Breast epithelium (tissue), 3 donors: ENCODE results near the gene COMP.

Experiments
- CTCF ChIP-seq, 3 donors: fragments of 450-650 bp; IDR thresholded peaks; one replicate each; pipeline ENCODE4 v1.5.1; 2016 to 2017; ENCODE audit warnings: antibody characterized with exemption in 3 of 3, mild to moderate bottlenecking in 3 of 3, moderate library complexity in 3 of 3
- POLR2A ChIP-seq: fragments of 450-650 bp; IDR thresholded peaks from one replicate; pipeline ENCODE4 v1.6.1; 2016; ENCODE audit warnings: antibody characterized with exemption, mild to moderate bottlenecking, moderate library complexity
- POLR2AphosphoS5 ChIP-seq, 3 donors: sonication (generic); formaldehyde crosslinking; IDR thresholded peaks; one replicate each; pipeline ENCODE4 v1.6.1; 2017; ENCODE audit warnings: antibody characterized with exemption in 3 of 3

DNA sequence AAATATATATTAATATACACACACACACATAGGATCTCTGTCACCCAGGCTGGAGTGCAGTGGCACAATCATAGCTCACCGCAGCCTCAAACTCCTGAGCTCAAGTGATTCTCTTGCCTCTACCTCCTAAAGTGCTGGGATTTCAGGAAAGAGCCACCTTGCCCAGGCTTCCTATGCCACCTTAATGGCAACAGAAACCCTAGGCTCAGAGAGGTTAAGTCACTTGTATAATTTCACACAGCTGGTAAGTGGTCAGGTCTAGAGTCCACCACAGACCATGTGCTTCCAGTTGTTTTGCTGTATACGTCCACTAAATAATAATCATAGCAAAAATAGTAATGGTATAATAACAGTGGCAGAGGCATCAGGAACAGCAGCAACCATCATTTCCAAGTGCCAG, 39.4 kb upstream of the COMP start:
- no peak for TF ChIP-seq CTCF (IDR thresholded peaks at IDR 0.05)
- TF ChIP-seq POLR2A: no peak
- TF ChIP-seq POLR2AphosphoS5 (IDR thresholded peaks at IDR 0.05): no peak
